K562 (cell line): ENCODE results near the gene ZDHHC24. TPM values are rescaled to one million over a fixed set of nuclear protein-coding genes. Genes with fewer than 3 reads are reported as not detected.

Experiments
- ATAC-seq: fragments of 200-7000 bp; cut with Tn5 transposase; 3 replicates; pipeline ENCODE4 v1.9.1; 2020; ENCODE audit warnings: moderate library complexity
- BruUV-seq: library from RNA; stranded (reverse); fragments of 400-500 nt; replicated peaks from 2 replicates; lab custom pipeline; 2021; lab: Mats Ljungman, UMichigan
- CTCF ChIA-PET: fragments of 300-600 bp; formaldehyde crosslinking; extraction: SDS; loops from one replicate; lab custom pipeline; 2021; ENCODE audit warnings: low intra/inter-chr PET ratio; lab: Yijun Ruan, JAX
- POLR2A ChIA-PET: fragments of 300-600, 350-650 bp; sonication (Branson Sonifier 250); formaldehyde crosslinking; extraction: SDS; loops from one replicate; lab custom pipeline; 2021; ENCODE audit warnings: antibody characterized with exemption, inconsistent platforms; lab: Yijun Ruan, JAX
- DNase-seq, 4 experiments: peaks; one replicate each; pipeline versions ENCODE4 v3.0.0 to v3.0.0-alpha.2; 2011 to 2018; ENCODE audit warnings: low spot score in 3 of 4, mixed read lengths in 3 of 4; ENCODE audit errors: extremely low read depth in 1 of 4
- FAIRE-seq: peaks from 2 replicates; lab custom pipeline; 2011; peaks lifted over from hg19 to GRCh38; lab: Jason Lieb, UNC
- H2AFZ ChIP-seq: 2 replicates; pipeline ENCODE4 v1.6.0; 2011; ENCODE audit warnings: low read depth, low read length, control low read depth, inconsistent platforms
- H3K27ac ChIP-seq: fragments of 200-600 bp; 3 replicates; pipeline ENCODE4 v1.8.0; 2011; ENCODE audit warnings: low read depth, mild to moderate bottlenecking, control low read depth, inconsistent platforms, low read length, moderate library complexity, mixed read lengths; ENCODE audit errors: extremely low read depth
- H3K27me3 ChIP-seq, 2 experiments: fragments of 300-600 bp in 1 of 2; 2 replicates in 1 of 2; 3 replicates in 1 of 2; pipeline versions ENCODE4 v1.6.0 to v1.8.0; 2011; ENCODE audit warnings: inconsistent platforms in 2 of 2, low read length in 2 of 2, mild to moderate bottlenecking in 1 of 2, mixed read lengths in 1 of 2, moderate library complexity in 1 of 2; ENCODE audit not compliant: control insufficient read depth in 2 of 2, insufficient read depth in 2 of 2
- H3K36me3 ChIP-seq: fragments of 300-600 bp; 3 replicates; pipeline ENCODE4 v1.8.0; 2011; ENCODE audit warnings: mild to moderate bottlenecking, low read length, inconsistent platforms; ENCODE audit not compliant: control insufficient read depth, insufficient read depth
- H3K4me1 ChIP-seq, 2 experiments: fragments of 200-600 bp in 1 of 2; replicated peaks in 1 of 2; 2 replicates in 1 of 2; 3 replicates in 1 of 2; pipeline versions ENCODE4 v1.5.1 to v1.8.0; 2011; ENCODE audit warnings: inconsistent platforms in 2 of 2, low read length in 2 of 2, mild to moderate bottlenecking in 1 of 2, mixed read lengths in 1 of 2, moderate library complexity in 1 of 2; ENCODE audit not compliant: control insufficient read depth in 2 of 2, insufficient read depth in 2 of 2
- H3K4me2 ChIP-seq: 2 replicates; pipeline ENCODE4 v1.6.1; 2011; ENCODE audit warnings: low read length, control low read depth, inconsistent platforms, mixed read lengths; ENCODE audit not compliant: insufficient read depth
- H3K4me3 ChIP-seq: fragments of 200-600 bp; sonication (generic), shearing (Covaris generic); 2 replicates; pipeline ENCODE4 v1.5.1; 2016; ENCODE audit warnings: control low read depth, inconsistent platforms
- H3K79me2 ChIP-seq: fragments of 200-600 bp; 3 replicates; pipeline ENCODE4 v1.8.0; 2011; ENCODE audit warnings: low read length, inconsistent platforms; ENCODE audit not compliant: control insufficient read depth, insufficient read depth
- H3K9ac ChIP-seq, 2 experiments: 2 replicates each; pipeline versions ENCODE4 v1.6.0 to v1.6.1; 2011; ENCODE audit warnings: low read depth in 2 of 2, low read length in 2 of 2, control low read depth in 1 of 2, inconsistent platforms in 1 of 2, mild to moderate bottlenecking in 1 of 2, mixed read lengths in 1 of 2; ENCODE audit not compliant: insufficient read depth in 1 of 2
- H3K9me1 ChIP-seq: one replicate; pipeline ENCODE4 v1.6.0; 2011; ENCODE audit warnings: inconsistent platforms, mild to moderate bottlenecking, low read length, moderate library complexity; ENCODE audit not compliant: control insufficient read depth, insufficient read depth
- H3K9me3 ChIP-seq: replicated peaks from 2 replicates; pipeline ENCODE4 v1.5.1; 2011; ENCODE audit warnings: low read depth, low read length, inconsistent platforms; ENCODE audit not compliant: control insufficient read depth, insufficient read depth
- H4K20me1 ChIP-seq: replicated peaks from 2 replicates; pipeline ENCODE4 v1.6.1; 2011; ENCODE audit warnings: low read length, inconsistent platforms, mixed read lengths; ENCODE audit not compliant: control insufficient read depth, insufficient read depth
- NFE2 ChIP-seq: IDR thresholded peaks from 2 replicates; pipeline ENCODE4 v1.6.1; 2014; ENCODE audit warnings: antibody characterized with exemption, low read depth
- POLR3G ChIP-seq: IDR thresholded peaks from 2 replicates; pipeline ENCODE4 v1.6.1; 2011; ENCODE audit not compliant: insufficient read length, insufficient replicate concordance; ENCODE audit errors: extremely low read depth
- ZFP36 ChIP-seq: fragments of 150-350 bp; IDR thresholded peaks from 2 replicates; pipeline ENCODE4 v1.6.1; 2018; ENCODE audit warnings: low read length, low read depth; ENCODE audit not compliant: partially characterized antibody
- ZNF717 ChIP-seq: fragments of 250-450 bp; sonication (Bioruptor Pico); IDR thresholded peaks from 2 replicates; pipeline ENCODE4 v1.5.0; 2021
- WGBS: fragments of 100-300 bp; shearing (Covaris generic); methylation state at CpG from one replicate; pipeline ENCODE4 v1.1.6; 2016; ENCODE audit warnings: low coverage, mixed read lengths; ENCODE audit not compliant: insufficient coverage; ENCODE audit errors: missing lambda C conversion rate; 5-methylcytosine and 5-hydroxymethylcytosine counted together
- in situ Hi-C: fragments of 300-500 bp; cut with MboI; formaldehyde crosslinking; loops from 4 replicates; pipeline ENCODE4 v1.15.0; 2018; ENCODE audit warnings: inconsistent platforms, mixed read lengths
- intact Hi-C: fragments of 100-400 bp; cut with micrococcal nuclease; formaldehyde crosslinking; loops from 2 replicates; pipeline ENCODE4 v1.14.2; 2022
- polyA plus RNA-seq, 8 experiments: library from polyadenylated mRNA; depleted of rRNA in 4 of 8; stranded (reverse) in 5 of 8; unstranded in 3 of 8; fragments of >200 nt; fragmentation: Nextera tagmentation in 2 of 8; fragmentation: Illumina TruSeq in 1 of 8; extraction: Ambion mirVana in 2 of 8; extraction: Trizol in 1 of 8; gene quantifications; 2 replicates each; pipeline versions ENCODE4 v1.2.1 to v1.2.3, GENCODE V29; 2011 to 2014; ENCODE audit warnings: inconsistent platforms in 1 of 8, missing spikeins in 1 of 8
- total RNA-seq, 7 experiments: library from RNA; depleted of rRNA in 6 of 7; stranded (reverse); fragments of >200 nt in 6 of 7; fragmentation: Illumina TruSeq in 2 of 7; extraction: Trizol in 2 of 7; gene quantifications; 2 replicates each; pipeline versions ENCODE4 v1.2.1 to v1.2.3, GENCODE V29; 2011 to 2021; ENCODE audit warnings: low replicate concordance in 1 of 7
- TF ChIP-seq, protein P1 (sequence below): sonication (generic); formaldehyde crosslinking; IDR thresholded peaks from 2 replicates; pipeline ENCODE4 v1.9.0; 2022; ENCODE audit warnings: mild to moderate bottlenecking, missing genetic modification reagents
- TF ChIP-seq, protein P2 (sequence below): sonication (generic); formaldehyde crosslinking; IDR thresholded peaks from 2 replicates; pipeline ENCODE4 v1.5.0; 2020; ENCODE audit warnings: missing genetic modification reagents

Gene ZDHHC24
- total and polyA plus RNA-seq, 9 of the 15 experiments (the other 6 are each of a cell fraction or from before 2014, with no cell fraction given) = 0.45 to 11.2 (median 2.7) TPM

DNA sequence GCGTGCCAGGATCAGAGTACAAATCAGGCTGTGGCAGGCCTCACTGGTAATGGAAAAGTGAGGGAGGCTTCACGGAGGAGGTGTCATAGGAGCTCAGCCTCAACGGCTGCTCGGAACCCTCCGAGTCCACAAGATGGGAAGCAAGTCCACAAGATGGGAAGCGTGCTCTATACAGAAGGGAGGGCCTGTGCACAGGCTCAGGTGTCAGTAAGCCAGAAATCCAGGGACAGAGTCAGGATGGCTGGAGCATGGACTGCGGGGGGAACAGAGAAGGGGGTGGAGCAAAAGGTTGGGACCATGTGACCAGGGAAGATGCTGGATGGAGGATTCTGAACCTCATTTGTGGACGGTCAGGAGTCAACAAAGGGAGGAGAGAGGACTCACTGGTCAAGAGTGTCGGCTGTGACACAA is 69.0 kb downstream of the ZDHHC24 start:
- Histone ChIP-seq H3K9me3 (no peaks in the 10 kb centered on the region), H3K9me1 (no peaks in the 10 kb centered on the region), H3K4me1 (peaks cover 3 to 29% of the 10 kb centered on the region in 2 experiments; a peak in 4 of 5 replicates), H3K4me2 (no peak overlapping the region), H3K79me2 (peaks cover 12% of the 10 kb centered on the region; the same call in 2 of the 3 replicates), H4K20me1 (peaks cover 12% of the 10 kb centered on the region; the same call in 1 of the 2 replicates), H2AFZ (no peak overlapping the region), H3K27me3 (no peaks in the 10 kb centered on the region), H3K27ac (no peak overlapping the region), H3K9ac (peak overlapping the region in 1 of 2 experiments; percentile 59; a peak in 1 of 4 replicates), H3K36me3 (peaks cover 3% of the 10 kb centered on the region; the same call in 2 of the 3 replicates), H3K4me3 (no peak overlapping the region)
- ChIA-PET CTCF (interaction anchor here (4.2 kb wide), 1 partner anchor 69 kb away, joined by 50 read pairs; no protein-coding TSS in a partner anchor), POLR2A (no interaction called here)
- TF ChIP-seq, protein P1, sequence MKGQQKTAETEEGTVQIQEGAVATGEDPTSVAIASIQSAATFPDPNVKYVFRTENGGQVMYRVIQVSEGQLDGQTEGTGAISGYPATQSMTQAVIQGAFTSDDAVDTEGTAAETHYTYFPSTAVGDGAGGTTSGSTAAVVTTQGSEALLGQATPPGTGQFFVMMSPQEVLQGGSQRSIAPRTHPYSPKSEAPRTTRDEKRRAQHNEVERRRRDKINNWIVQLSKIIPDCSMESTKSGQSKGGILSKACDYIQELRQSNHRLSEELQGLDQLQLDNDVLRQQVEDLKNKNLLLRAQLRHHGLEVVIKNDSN (CRISPR knock-in tag) = peak; percentile 57; the same call in 1 of the 2 replicates
- TF ChIP-seq POLR3G (no peak), NFE2 (no peak), ZFP36 (peak; percentile 84), ZNF717 (CRISPR knock-in tag) (no peak)
- TF ChIP-seq, protein P2, sequence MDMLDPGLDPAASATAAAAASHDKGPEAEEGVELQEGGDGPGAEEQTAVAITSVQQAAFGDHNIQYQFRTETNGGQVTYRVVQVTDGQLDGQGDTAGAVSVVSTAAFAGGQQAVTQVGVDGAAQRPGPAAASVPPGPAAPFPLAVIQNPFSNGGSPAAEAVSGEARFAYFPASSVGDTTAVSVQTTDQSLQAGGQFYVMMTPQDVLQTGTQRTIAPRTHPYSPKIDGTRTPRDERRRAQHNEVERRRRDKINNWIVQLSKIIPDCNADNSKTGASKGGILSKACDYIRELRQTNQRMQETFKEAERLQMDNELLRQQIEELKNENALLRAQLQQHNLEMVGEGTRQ (CRISPR knock-in tag) = 0 out of 2 replicates have a peak, but pooled peaks have one; percentile 19
- FAIRE-seq (no peak), ATAC-seq (no peak), DNase-seq (no peak)
- 54% methylated on average over 9 of the region's 9 CpGs for WGBS
- in situ Hi-C loops = no loop called here
- BruUV-seq = no TSS peak
- intact Hi-C loops = no loop called here
